Gastrocnemius medialis (tissue), 4 donors: Measurements from ENCODE around the gene POLR2C. TPM values are rescaled to one million over a fixed set of nuclear protein-coding genes. Genes with fewer than 3 reads are reported as not detected.

Experiments used
- ATAC-seq, 2 donors: fragments of 150-250 bp; one replicate each; pipeline ENCODE4 v1.9.1; 2016
- DNase-seq, 2 donors: peaks; one replicate each; pipeline ENCODE4 v3.0.0-alpha.2; 2019
- H3K27ac ChIP-seq, 4 donors: fragments of 200-600 bp; sonication (generic); 1 replicate in 1 of 4; 2 replicates in 3 of 4; pipeline ENCODE4 v1.5.1; 2016 to 2018; ENCODE audit warnings: mild to moderate bottlenecking in 2 of 4, moderate library complexity in 1 of 4
- H3K27me3 ChIP-seq, 3 donors: fragments of 200-600 bp; sonication (generic) in 2 of 3; 1 replicate in 1 of 3; 2 replicates in 2 of 3; pipeline versions ENCODE4 v1.5.1 to v1.6.0; 2016 to 2019; ENCODE audit warnings: mild to moderate bottlenecking in 1 of 3, moderate library complexity in 1 of 3
- H3K36me3 ChIP-seq, 2 donors: fragments of 200-600 bp; sonication (generic) in 1 of 2; one replicate each; pipeline ENCODE4 v1.5.1; 2017 to 2018
- H3K4me1 ChIP-seq, 2 donors: fragments of 200-600 bp; sonication (generic) in 1 of 2; one replicate each; pipeline ENCODE4 v1.5.1; 2016 to 2017; ENCODE audit warnings: mild to moderate bottlenecking in 2 of 2
- H3K4me3 ChIP-seq, 4 donors: fragments of 200-600 bp; sonication (generic) in 3 of 4; 1 replicate in 1 of 4; 2 replicates in 3 of 4; pipeline ENCODE4 v1.5.1; 2016 to 2019; ENCODE audit warnings: mild to moderate bottlenecking in 2 of 4
- H3K9me3 ChIP-seq, 3 donors: fragments of 200-600 bp; sonication (generic) in 2 of 3; 1 replicate in 1 of 3; 2 replicates in 2 of 3; pipeline ENCODE4 v1.5.1; 2016 to 2019
- POLR2A ChIP-seq, 2 donors: fragments of 450-650 bp; IDR thresholded peaks; one replicate each; pipeline ENCODE4 v1.6.1; 2017; ENCODE audit warnings: antibody characterized with exemption in 2 of 2, mild to moderate bottlenecking in 2 of 2, moderate library complexity in 2 of 2
- in situ Hi-C, 4 donors: fragments of 200-750 bp; cut with MboI; loops; one replicate each; pipeline versions ENCODE4 v1.15.0 to v1.8.0; 2017; ENCODE audit warnings: low sequenced_read_pairs in 4 of 4
- intact Hi-C: fragments of 100-400 bp; cut with DNase I; formaldehyde crosslinking; loops from one replicate; pipeline ENCODE4 v1.15.1; 2023; ENCODE audit warnings: low total_unique reads
- total RNA-seq, 4 donors: library from RNA; depleted of rRNA; stranded (reverse); fragments of >200 nt; gene quantifications; one replicate each; pipeline versions ENCODE4 v1.1.0 to v1.2.3, GENCODE V29; 2016
- TF ChIP-seq, protein P1 (sequence below), 5 experiments: fragments of 450-650 bp in 3 of 5; fragments of 200-600 bp in 2 of 5; sonication (generic) in 2 of 5; IDR thresholded peaks in 4 of 5; conservative IDR thresholded peaks in 1 of 5; 1 replicate in 4 of 5; 2 replicates in 1 of 5; pipeline ENCODE4 v1.5.1; 2016 to 2019; ENCODE audit warnings: antibody characterized with exemption in 5 of 5, mild to moderate bottlenecking in 3 of 5, moderate library complexity in 3 of 5

The POLR2C gene
- total RNA-seq, 4 donors from 2014 or later = 97.2 to 162 (median 134) TPM

GRCh38 chr16:57469917-57470470, 7.5 kb downstream of the POLR2C start:
- Histone ChIP-seq H3K36me3 (peaks cover 0 to 68% of the 10 kb centered on the region in 2 donors), H3K27me3 (no peaks in the 10 kb centered on the region), H3K4me3 (no peak overlapping the region), H3K4me1 (peaks cover 8 to 12% of the 10 kb centered on the region in 2 donors), H3K9me3 (no peaks in the 10 kb centered on the region), H3K27ac (no peak overlapping the region)
- DNase-seq (no peak), ATAC-seq (no peak)
- in situ Hi-C loops = no loop called here
- intact Hi-C loops = no loop called here
- no peak for TF ChIP-seq POLR2A (IDR thresholded peaks at IDR 0.05)
- TF ChIP-seq, protein P1, sequence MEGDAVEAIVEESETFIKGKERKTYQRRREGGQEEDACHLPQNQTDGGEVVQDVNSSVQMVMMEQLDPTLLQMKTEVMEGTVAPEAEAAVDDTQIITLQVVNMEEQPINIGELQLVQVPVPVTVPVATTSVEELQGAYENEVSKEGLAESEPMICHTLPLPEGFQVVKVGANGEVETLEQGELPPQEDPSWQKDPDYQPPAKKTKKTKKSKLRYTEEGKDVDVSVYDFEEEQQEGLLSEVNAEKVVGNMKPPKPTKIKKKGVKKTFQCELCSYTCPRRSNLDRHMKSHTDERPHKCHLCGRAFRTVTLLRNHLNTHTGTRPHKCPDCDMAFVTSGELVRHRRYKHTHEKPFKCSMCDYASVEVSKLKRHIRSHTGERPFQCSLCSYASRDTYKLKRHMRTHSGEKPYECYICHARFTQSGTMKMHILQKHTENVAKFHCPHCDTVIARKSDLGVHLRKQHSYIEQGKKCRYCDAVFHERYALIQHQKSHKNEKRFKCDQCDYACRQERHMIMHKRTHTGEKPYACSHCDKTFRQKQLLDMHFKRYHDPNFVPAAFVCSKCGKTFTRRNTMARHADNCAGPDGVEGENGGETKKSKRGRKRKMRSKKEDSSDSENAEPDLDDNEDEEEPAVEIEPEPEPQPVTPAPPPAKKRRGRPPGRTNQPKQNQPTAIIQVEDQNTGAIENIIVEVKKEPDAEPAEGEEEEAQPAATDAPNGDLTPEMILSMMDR (IDR thresholded peaks at IDR 0.05 in 4 of 5, conservative IDR thresholded peaks at IDR 0.05 in 1 of 5) = no peak

- intact Hi-C loops = no loop called here
- peak in 1 of 2 donors; percentile 43 for DNase-seq
- no peaks in the 10 kb centered on the region for H3K27me3 ChIP-seq
- ATAC-seq = peak in 1 of 2 donors; percentile 50
- no peak overlapping the region for H3K4me3 ChIP-seq
- in situ Hi-C loops = no loop called here
- peaks cover 0 to 65% of the 10 kb centered on the region in 2 donors for H3K36me3 ChIP-seq
- TF ChIP-seq POLR2A (IDR thresholded peaks at IDR 0.05) = no peak
- TF ChIP-seq, protein P1 (IDR thresholded peaks at IDR 0.05 in 4 of 5, conservative IDR thresholded peaks at IDR 0.05 in 1 of 5) = no peak
- H3K9me3 ChIP-seq = no peaks in the 10 kb centered on the region
- peaks cover 6 to 12% of the 10 kb centered on the region in 2 donors for H3K4me1 ChIP-seq
- H3K27ac ChIP-seq = peak overlapping the region in 2 of 4 donors; percentile 1 to 30
Observed at GRCh38 chr16:57470711-57471110, 8.2 kb downstream of the POLR2C start.

- in situ Hi-C loops = no loop called here
Observed at GRCh38 chr16:57471209-57471608, 8.7 kb downstream of the POLR2C start.

DNA sequence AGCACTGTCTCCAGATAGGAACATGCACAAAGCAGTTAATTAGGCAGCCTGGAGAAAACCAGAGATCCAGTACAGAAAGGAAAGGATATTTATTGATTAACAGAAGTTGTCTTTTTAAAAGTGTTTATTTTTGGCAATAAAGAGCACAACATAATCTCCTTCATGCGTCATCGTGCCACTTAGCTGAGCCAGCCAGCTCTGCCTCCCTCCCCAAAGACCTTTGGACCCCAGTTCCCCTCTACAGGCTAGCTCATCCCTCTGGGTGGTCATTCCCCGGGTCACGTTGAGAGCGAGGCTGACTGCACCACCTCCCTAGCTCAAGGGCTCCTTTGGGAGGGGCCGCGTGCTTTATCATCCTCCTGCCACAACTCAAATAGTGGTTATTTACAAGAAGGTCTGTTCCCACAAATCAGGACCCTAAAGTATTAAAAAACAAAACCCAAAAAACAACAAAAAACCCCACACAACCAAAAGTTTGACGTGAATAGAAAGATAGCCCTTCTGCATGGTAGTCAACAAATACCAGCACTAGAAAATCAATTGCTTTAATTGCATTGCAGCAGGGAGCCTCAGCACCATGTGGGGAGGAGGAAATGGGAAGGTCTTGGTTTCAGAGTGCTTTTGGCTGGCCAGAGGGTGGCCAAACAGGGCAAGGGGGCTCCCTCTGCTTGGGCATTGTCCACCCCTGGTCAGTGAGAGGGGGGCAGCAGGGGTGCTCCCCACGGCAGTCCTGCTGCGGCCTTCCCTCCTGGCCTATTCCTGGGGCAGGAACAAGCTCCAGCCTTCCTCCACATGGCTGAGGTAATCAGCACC, 9.6 kb downstream of the POLR2C start:
- ATAC-seq (no peak), DNase-seq (no peak)
- Histone ChIP-seq H3K9me3 (no peaks in the 10 kb centered on the region), H3K4me3 (no peak overlapping the region), H3K27ac (no peak overlapping the region), H3K36me3 (peaks cover 0 to 53% of the 10 kb centered on the region in 2 donors), H3K4me1 (peaks cover 6 to 12% of the 10 kb centered on the region in 2 donors), H3K27me3 (no peaks in the 10 kb centered on the region)
- no peak for TF ChIP-seq POLR2A (IDR thresholded peaks at IDR 0.05)
- TF ChIP-seq, protein P1 (IDR thresholded peaks at IDR 0.05 in 4 of 5, conservative IDR thresholded peaks at IDR 0.05 in 1 of 5) = no peak
- intact Hi-C loops = no loop called here
- in situ Hi-C loops = no loop called here

More at GRCh38 chr16:57471209-57471608, 8.7 kb downstream of the POLR2C start:
- Histone ChIP-seq H3K9me3 (no peaks in the 10 kb centered on the region), H3K36me3 (peaks cover 0 to 61% of the 10 kb centered on the region in 2 donors), H3K27ac (peak overlapping the region in 1 of 4 donors; percentile 1), H3K4me1 (peaks cover 6 to 12% of the 10 kb centered on the region in 2 donors), H3K4me3 (no peak overlapping the region), H3K27me3 (no peaks in the 10 kb centered on the region)
- TF ChIP-seq, protein P1 (IDR thresholded peaks at IDR 0.05 in 4 of 5, conservative IDR thresholded peaks at IDR 0.05 in 1 of 5) = no peak
- no peak for TF ChIP-seq POLR2A (IDR thresholded peaks at IDR 0.05)
- DNase-seq (no peak), ATAC-seq (no peak)
- intact Hi-C loops = no loop called here
